RWPE1 (cell line): ENCODE results near the gene ZDHHC21.
A peak's percentile ranks its signal among the peaks of the same experiment; 100 is the strongest.

ENCODE experiments used
- CTCF ChIA-PET: fragments of 350-600 bp; sonication (Branson Sonifier 250); formaldehyde crosslinking; extraction: SDS; loops from one replicate; lab custom pipeline; 2021; lab: Yijun Ruan, JAX
- POLR2A ChIA-PET: fragments of 400-600 bp; formaldehyde crosslinking; extraction: SDS; loops from one replicate; lab custom pipeline; 2020; ENCODE audit warnings: antibody characterized with exemption; ENCODE audit not compliant: low non-redundant PET; lab: Yijun Ruan, JAX
- DNase-seq: peaks from one replicate; pipeline ENCODE4 v3.0.0; 2012; ENCODE audit warnings: low spot score
- H3K27ac ChIP-seq: fragments of 450-650 bp; 2 replicates; pipeline ENCODE4 v1.5.1; 2017
- CTCF ChIP-seq: fragments of 450-650 bp; conservative IDR thresholded peaks from 2 replicates; pipeline ENCODE4 v1.5.1; 2017; ENCODE audit warnings: low read depth, mild to moderate bottlenecking

Gene ZDHHC21

GRCh38 chr9:14633148-14633547, 60.1 kb downstream of the ZDHHC21 start:
- TF ChIP-seq CTCF: no peak
- DNase-seq: no peak
- ChIA-PET CTCF (no interaction called here), POLR2A (no interaction called here)
- no peak overlapping the region for H3K27ac ChIP-seq

GRCh38 chr9:14627513-14627912, 65.7 kb downstream of the ZDHHC21 start:
- no peak for DNase-seq
- CTCF ChIA-PET: interaction anchor here (0.6 kb wide), 2 partner anchors 41 to 104 kb away, joined by 3 read pairs; no protein-coding TSS in a partner anchor

GRCh38 chr9:14618836-14619420, 74.3 kb downstream of the ZDHHC21 start:
- CTCF ChIA-PET: interaction anchor here (0.6 kb wide), 1 partner anchor 39 kb away, joined by 3 read pairs; no protein-coding TSS in a partner anchor

More at GRCh38 chr9:14627513-14627912, 65.7 kb downstream of the ZDHHC21 start:
- POLR2A ChIA-PET: no interaction called here
- no peak overlapping the region for H3K27ac ChIP-seq
- no peak for TF ChIP-seq CTCF

GRCh38 chr9:14616188-14616982, 76.8 kb downstream of the ZDHHC21 start:
- ChIA-PET CTCF (interaction anchor here (0.6 to 1.3 kb wide), 2 partner anchors 152 to 179 kb away, joined by 3 to 11 read pairs; no protein-coding TSS in a partner anchor), POLR2A (no interaction called here)
- TF ChIP-seq CTCF: peak; percentile 77
- peak; percentile 11 for DNase-seq
- no peak overlapping the region for H3K27ac ChIP-seq

More at GRCh38 chr9:14618836-14619420, 74.3 kb downstream of the ZDHHC21 start:
- DNase-seq: no peak
- no peak for TF ChIP-seq CTCF
- POLR2A ChIA-PET: interaction anchor here (0.6 kb wide), 1 partner anchor 367 kb away, joined by 3 read pairs; no protein-coding TSS in a partner anchor
- no peak overlapping the region for H3K27ac ChIP-seq

- no peak for TF ChIP-seq CTCF
- no peak overlapping the region for H3K27ac ChIP-seq
- POLR2A ChIA-PET: no interaction called here
- CTCF ChIA-PET: interaction anchor here (0.9 kb wide), 1 partner anchor 141 kb away, joined by 3 read pairs; no protein-coding TSS in a partner anchor
- DNase-seq: no peak
Observed at GRCh38 chr9:14608540-14608939, 84.7 kb downstream of the ZDHHC21 start.

GRCh38 chr9:14597171-14597799, 95.9 kb downstream of the ZDHHC21 start:
- H3K27ac ChIP-seq: no peak overlapping the region
- no peak for DNase-seq
- ChIA-PET CTCF (interaction anchor here (0.6 to 0.7 kb wide), 2 partner anchors 429 to 877 kb away, joined by 3 to 4 read pairs; no protein-coding TSS in a partner anchor), POLR2A (no interaction called here)
- no peak for TF ChIP-seq CTCF
